Raji (cell line): ENCODE data around the gene EXO1.

Source experiments
- POLR2A ChIP-seq: IDR thresholded peaks from 2 replicates; pipeline ENCODE4 v1.6.1; 2011; ENCODE audit warnings: low read depth, low read length, control low read depth; ENCODE audit not compliant: insufficient read depth

The EXO1 gene

DNA sequence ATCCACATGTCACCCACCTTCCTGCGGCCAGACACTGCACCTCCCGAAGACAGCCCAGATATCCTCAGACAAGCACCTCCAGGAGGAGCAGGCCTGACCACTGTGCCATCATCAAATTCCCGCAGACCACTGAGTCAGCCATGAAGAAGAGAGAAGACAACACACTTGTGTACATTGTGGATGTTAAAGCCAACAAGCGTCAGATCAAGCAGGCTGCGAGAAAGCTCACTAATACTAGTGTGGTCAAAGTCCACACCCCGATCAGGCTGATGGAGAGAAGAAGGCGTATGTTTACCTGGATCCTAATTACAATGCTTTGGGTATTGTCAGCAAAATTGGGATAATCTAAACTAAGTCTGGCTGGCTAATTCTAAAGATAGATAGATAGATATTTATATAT, 68.2 kb downstream of the EXO1 start:
- no peak for TF ChIP-seq POLR2A

DNA sequence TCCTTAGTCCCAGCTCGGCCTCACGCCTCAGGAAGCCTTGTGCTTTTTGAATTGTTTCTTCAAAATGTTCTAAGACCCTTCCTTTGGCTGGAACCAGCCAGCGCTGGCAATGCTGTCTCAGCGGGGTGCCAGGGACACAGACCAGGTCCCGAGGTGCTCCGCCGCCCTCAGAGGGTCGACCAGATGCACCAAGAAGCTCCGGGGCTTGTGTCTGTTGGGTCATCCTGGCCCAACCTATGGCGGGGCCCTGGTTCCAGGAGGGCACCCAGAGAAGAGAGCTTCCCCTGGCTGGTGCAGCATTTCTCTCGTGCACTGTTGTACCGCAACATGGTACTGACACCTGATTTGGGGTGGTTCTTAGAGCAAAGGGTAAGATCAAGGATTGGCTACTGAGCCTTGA, 69.5 kb downstream of the EXO1 start:
- TF ChIP-seq POLR2A, result no peak

DNA sequence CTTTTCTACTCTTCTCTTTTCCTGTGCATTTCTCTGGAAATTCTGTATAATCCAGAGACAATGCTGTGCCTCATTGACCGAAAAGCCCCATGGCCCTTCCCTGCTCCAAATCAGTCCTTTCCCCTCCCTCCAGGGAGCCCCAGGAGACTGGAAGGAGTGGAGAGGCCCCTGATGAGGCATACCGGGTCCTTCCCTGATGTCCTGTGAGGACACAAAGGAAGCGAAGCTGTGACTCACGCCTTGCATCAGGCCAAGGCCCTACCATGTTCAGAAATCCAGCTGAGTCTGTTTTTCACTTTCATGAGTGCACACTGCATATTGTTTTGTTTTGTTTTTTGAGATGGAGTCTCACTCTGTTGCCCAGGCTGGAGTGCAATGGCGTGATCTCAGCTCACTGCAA, 70.9 kb downstream of the EXO1 start:
- TF ChIP-seq POLR2A, result no peak

DNA sequence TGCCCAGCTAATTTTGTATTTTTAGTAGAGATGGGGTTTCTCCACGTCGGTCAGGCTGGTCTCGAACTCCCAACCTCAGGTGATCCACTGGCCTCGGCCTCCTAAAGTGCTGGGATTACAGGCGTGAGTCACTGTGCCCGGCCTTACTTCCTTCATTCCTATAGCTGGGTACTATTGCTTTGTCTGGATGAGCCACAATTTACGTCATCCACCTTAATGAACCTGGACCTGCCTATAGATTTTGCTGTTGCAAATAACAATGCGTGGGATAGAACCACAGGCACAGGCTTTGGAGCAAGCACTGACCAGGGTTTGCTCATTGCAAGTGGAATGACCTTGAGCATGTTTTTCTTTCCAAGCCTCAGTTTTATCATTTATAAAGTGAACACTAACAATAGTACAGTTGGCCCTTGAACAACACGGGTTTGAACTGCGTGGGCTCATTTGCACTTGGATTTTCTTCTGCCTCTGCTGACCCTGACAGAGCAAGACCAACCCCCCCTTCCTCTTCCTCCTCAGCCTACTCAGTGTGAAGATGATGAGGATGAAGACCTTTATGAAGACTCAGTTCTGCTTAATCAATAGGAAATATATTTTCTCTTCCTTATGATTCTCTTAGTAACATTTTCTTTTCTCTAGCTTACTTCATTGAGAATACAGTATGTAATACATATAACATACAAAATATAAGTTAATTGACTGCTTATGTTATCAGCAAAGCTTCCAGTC, 76.2 kb downstream of the EXO1 start:
- TF ChIP-seq POLR2A, result no peak

DNA sequence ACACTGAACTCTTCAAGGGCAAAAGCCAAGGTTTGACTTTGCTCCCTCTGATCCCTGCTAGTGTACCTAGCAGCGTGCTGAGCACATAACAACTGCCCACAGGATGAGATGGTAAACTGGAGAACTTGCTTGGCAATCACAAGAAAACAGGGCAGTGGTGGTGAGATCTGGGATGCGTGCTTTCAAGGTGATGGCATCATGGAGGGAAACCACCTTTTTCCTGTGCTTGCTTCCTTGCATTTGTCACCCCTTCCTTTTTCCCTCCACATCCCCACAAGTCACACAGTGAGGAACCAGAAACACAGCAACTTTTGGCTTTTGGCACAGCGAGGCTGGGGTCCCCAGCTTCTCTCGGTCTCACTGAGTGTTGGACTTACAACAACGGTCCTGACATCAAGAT, 78.1 kb downstream of the EXO1 start:
- TF ChIP-seq POLR2A, result no peak

DNA sequence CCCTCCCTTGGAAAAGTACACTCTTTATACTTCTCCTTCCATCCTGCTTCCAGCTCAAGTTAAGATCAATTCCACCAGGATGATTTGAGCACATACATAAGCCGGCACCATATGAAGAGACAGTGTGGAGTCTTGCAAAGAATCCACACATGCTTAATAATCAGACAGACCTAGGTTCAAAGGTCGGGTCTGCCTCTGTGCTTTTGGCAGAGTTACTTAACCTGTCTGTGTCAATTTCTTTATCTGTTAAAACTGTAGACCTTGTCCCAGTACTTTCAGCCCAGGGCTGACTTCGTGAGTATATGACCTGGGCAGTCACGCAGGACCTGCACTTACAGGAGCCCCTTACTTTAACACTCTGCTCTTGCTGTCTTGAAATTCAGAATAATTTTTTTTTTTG, 79.3 kb downstream of the EXO1 start:
- TF ChIP-seq POLR2A, result no peak

DNA sequence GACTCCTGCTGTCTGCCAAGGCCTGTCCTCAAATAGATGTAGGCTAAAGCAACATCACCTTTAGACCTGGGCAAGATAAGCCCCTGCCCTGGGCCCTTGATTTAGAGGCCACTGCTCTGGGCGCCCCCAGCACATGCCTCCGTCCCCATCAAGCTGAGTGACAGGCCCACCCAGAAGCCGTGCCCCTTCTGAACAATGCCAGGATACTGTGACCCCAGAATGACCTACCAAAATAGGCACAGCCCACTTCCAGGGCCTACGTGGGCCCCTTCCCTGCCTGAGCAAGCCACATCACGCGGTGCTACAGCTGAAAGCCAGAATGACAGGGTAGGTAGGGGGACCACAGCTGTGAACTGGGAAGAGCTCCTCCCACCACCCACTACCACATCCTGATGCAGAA, 84.8 kb downstream of the EXO1 start:
- TF ChIP-seq POLR2A, result no peak

DNA sequence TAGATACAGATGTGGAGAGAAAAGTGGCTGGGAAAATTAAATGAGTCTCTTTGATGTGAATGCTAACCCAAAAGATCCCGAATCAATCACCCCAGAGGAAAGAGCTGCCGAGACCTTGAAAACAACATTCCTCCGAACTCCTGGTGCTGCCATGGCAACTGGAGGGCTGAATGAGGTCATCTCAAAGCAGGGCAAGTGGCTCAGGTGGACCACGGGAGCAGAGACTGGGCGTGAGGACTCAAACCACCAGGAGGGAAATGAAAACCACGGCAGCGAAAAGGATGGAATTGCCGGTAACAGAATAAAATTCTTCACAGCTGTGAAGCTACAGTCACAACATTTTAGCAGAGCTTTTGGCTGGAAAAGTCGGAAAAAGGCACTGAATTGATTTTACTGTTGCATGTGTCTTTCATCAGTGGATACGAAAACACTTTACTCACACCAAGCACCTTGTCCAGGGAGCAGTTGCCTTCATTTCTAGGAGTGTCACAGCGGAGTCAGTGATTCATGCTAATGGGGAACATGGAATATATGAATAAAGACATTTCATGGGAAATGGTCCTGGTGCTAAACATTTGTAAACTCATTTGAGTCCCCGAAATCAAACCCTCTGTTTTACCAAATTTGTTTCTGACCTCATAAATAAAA, 86.3 kb downstream of the EXO1 start:
- TF ChIP-seq POLR2A, result no peak

DNA sequence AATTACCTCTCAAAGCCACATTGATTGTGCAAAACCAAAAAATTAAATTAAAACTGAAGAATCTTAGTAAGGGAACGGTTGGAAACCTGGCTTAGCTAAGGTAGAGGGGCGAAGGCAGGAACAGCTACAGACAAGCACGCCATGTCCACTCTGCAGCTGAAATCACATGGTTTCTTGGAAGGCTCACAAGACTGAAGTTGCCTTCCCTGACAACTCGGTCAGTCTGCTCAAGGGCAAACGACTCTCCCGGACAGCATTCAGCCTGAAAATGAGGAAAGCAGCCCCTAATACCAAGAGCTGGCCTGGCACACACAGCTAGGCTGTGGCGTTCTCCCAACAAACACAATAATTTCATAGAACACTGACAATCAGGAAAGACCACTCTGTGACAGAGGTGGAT, 86.9 kb downstream of the EXO1 start:
- no peak for TF ChIP-seq POLR2A
